HG03442 (cell line): ENCODE data around the gene PRAC2.
"Not testable (repeated sequence)": the region's sequence is repeated elsewhere in the genome, so short reads cannot be mapped to it uniquely, and the experiment has no call there.

Experiments
- ATAC-seq: cut with Tn5 transposase; IDR thresholded peaks from one replicate; pipeline ENCODE4 v1.9.1; 2021; ENCODE audit warnings: mild to moderate bottlenecking, moderate library complexity; ENCODE audit not compliant: unreplicated experiment

The PRAC2 gene

GRCh38 chr17:48722915-48723422 lies at the start of gene PRAC2:
Gene PRAC2, plus strand, starts transcription at chr17:48723185. Its CDS starts 1,226 bp downstream, at chr17:48724411.
- no peak for ATAC-seq

DNA sequence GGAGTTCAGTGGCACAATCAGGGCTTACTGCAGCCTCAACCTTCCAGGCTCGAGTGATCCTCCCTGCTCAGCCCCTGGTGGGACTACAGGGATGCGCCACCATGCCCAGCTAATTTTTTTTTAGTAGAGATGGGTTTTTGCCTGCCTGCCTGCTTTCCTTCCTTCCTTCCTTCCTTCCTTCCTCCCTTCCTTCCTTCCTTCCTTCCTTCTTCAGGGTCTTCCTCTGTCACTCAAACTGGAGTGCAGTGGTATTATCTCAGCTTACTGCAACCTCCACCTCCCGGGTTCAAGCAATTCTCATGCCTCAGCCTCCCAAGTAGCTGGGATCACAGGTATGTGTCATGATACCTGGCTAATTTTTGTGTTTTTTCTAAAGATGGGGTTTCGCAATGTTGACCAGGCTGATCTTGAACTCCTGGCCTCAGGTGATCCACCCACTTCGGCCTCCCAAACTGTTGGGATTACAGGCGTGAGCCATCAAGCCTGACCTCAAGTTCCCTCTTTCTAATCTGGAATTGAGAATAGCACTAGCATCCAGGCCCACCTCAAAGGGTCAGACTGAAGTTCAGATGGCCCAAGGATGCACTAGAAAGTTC lies 45.9 kb upstream of the PRAC2 start:
- no peak for ATAC-seq

DNA sequence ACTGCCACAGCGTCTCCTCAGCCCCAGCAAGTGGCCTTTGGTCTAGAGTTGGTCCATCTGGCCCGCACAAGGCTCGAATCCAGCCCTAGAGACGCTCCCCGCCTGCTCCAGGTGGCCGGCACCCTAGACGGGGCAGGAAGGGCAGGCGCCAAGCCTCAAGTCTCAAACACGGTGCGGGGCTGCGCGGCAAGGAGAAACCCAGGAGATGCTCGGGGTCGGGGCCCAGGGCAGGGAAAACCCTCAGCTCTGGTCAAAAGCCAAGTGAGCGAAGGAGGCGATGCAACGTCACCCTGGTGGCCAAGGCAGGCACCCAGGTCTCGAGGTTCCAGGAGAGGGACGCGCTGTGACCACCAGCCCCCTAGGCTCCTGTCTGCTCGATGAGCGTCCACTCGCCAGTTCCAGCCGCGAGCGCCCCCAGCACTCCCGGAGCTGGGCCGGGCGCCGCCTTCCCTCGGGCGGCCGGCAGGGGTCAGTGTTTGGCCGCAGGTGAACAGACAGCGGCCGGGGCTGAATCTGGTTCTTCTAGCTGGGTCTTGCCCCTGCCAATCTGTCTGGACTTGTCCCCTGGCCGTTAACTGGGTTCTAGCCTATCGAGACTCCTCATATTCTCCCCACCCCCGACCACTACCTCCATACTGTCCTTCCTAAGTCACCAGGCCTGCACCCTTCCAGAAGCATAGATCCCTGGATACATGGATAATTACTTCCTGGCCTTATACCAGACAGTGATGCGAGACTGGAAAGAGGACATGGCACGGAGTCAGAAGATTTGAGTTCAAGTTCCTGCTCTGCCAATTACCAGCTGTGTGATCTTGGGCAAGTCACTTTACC lies 44.6 kb upstream of the PRAC2 start:
- ATAC-seq, result no peak

DNA sequence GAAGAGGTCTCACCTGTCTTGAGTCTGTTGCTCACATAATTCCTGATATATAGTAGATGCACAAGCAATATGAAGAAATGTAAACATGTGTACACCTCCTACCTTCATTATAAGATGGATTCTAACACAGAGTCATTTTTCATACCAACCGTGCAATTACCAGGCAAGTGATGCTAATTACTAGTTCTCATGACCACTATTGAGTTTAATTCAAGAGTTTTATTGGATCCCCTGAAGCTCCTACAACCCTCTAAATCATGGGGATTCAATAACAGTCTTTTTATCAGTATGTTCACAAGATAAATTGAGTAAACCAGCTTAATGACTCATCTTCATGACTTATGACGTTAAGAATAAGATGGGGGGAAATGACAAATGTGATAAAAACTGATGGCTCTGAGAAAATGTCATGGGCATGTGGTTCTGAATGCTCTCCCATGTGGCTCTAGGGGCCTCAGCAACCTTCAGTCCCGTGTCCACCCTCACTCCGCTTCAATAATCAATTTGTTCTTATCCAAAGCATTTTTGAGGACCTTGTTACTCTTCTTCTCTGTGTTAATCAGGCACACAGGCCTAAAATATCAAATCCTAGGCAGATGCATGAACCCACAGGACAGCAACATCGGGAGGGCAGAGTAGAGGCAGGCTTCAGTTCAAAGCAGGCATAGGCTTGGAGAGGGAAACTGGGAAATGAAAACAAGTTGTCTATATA lies 43.4 kb upstream of the PRAC2 start:
- no peak for ATAC-seq

DNA sequence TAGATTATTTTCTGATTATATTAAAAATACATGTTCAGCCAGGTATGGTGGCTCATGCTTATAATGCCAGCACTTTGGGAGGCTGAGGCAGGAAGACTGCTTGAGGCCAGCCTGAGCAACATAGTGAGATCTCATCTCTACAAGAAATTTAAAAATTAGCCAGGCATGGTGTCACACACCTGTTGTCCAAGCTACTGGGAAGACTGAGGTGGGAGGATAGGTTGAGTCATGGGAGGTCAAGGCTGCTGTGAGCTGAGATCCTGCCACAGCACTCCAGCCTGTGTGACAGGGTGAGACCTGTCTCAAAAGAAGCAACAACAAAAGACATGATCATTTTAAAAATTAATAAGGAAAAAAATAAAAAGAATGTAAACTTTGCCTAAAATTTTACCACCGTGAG lies 41.4 kb upstream of the PRAC2 start:
- no peak for ATAC-seq

DNA sequence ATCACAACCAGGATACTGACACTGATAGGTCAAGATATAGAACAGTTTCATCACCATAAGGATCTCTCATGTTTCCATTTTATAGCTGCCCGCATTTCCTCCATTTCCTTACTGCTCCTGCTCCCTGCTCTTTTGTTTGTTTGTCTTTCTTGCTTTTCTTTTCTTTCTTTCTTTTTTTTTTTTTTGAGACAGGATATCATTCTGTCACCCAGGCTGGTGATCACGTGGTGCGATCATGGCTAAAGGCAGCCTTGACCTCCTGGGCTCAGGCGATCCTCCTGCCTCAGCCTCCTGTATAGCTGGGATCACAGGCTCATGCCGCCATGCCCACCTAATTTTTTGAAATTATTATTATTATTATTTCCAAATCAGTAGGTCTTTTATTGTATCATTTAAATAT lies 32.3 kb upstream of the PRAC2 start:
- no peak for ATAC-seq

- no peak for ATAC-seq
Measured at GRCh38 chr17:48692049-48692448, 30.9 kb upstream of the PRAC2 start.

- ATAC-seq, result no peak
Measured at GRCh38 chr17:48693178-48693577, 29.8 kb upstream of the PRAC2 start.

- ATAC-seq, result no peak
Measured at GRCh38 chr17:48701864-48702532, 21.0 kb upstream of the PRAC2 start.

DNA sequence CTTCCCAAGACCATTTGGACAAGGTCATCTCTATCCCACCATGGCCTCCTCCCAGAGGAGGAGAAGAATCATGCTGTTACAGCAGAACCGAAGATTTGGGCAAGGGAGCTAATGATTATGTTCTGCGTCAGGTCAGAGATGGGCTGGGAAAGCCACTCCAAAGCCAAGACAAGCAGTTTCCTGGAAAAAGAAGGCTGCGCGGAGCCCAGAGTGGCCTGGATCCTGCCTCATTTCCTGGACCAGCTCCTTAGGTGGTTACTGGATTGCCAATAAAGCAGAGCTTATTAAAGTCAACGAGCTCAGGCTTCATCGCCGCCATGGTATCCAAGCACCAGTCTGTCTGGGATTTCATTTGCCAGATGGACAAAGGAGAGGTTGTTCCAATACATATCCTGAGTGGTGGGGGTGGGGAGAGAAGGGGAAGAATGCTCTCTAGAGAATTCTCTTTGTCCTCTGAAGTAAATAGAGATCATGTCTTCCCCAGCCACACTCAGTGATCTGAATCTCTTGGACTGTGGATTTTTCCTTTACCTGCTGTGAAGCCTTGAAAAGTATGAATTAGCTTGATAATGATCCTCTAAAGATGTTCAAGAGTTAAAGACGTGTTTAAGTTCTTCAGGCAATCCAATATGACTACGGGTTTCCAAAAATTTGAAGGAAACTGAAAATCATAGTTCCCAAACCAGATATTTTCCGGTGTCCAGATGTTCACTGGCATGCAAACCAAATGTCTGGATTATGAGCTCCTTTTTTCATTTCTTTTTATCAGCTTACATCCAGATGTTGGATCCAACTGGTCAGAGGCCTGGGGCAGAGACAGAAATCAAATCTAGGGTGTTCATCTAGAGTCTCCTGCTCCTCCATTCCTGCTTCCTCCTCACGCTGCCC lies 18.4 kb upstream of the PRAC2 start:
- no peak for ATAC-seq

- no peak for ATAC-seq
Measured at GRCh38 chr17:48711128-48711527, 11.9 kb upstream of the PRAC2 start.

DNA sequence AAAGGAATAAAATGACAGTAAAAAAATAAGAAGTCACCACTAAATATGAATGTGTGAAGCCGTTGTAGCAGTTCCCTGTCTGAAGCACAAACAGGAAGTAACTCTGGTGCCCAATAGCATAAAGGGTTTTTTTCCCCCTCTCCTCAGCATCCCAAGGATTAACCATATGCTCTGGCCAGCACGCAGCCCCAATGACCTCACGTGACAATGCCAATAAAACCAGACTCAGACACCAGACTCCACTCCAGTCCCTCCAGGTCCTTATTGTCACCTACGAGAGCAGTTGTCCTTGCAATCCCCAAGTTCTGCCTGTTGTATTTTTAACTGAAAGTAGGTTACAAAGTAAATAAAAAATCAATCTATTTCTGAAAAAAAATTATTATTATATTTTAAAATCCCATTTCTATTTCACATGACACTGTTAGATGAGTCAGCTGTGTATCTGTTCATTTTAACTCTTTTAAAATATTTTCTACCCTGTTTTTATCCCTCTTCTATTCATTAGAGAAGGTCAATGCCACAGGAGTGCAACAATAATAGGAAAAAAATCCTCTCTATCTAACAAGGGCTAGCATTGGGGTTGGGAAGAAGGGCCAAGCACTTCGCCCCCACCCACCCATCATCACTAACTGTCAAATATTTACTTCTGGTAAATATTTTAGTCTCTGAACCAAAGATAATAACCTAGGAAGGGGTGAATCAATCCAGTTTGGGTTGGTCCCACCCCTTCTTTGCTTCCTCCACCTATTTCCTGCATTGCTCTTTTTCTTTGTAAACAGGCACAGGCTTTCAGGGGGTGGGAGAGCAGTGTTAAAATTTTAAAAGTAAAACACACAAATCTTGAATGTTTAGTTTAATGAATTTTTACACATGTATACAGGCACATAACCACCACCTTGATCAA lies 7.2 kb upstream of the PRAC2 start:
- ATAC-seq, result no peak

DNA sequence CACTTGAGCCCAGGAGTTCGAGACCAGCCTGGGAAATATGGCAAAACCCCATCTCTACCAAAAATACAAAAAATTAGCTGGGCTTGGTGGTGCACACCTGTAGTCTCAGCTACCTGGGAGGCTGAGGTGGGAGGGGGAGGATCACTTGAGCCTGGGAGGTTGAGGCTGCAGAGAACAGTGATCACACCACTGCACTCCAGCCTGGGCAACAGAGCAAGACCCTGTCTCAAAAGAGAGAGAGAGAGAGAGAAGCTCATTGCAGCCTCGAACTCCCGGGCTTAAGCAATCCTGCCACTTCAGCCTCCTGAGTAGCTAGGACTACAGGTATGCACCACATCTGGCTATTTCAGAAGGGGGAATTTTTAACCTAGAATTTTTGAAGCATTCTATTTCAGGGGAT lies 6.4 kb upstream of the PRAC2 start:
- not testable (repeated sequence) for ATAC-seq

DNA sequence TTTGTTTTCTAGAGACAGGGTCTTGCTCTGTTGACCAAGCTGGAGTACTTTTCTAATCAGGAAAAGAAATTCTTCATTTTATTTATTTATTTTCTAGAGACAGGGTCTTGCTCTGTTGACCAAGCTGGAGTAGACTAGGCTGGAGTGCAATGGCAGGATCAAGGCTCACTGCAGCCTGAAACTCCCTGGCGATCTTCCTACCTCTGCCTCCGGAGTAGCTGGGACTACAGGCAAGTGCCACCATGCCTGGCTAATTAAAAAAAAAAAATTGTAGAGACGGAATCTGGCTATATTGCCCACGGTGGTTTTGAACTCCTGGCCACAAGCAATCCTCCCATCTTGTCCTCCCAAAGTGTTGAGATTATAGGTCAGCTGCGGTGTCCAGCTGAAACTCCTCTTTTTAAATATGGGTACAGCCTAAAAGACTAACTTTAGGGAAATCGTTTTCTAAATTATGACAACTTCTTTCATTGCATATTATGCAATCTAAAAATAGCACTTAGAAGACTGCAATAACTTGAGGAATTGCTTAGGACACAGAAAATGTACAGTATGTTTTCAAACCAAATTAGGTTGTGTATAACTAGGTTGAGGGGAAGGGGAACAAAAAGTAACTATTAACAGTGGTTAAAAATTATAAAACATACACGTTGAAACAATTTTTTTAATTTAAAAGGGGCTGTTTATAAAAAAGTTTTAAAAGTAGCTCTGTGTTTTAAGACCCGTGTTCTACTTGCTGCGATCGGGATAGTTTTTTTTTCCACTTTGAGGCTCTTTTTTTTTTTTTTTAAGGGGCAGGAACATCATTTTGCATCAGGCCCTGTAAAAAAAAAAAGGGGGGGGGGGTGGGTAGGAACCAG lies 5.4 kb upstream of the PRAC2 start:
- ATAC-seq, result no peak

- ATAC-seq, result no peak
Measured at GRCh38 chr17:48718227-48718760, 4.7 kb upstream of the PRAC2 start.

GRCh38 chr17:48718761-48719641 lies 4.0 kb upstream of the PRAC2 start:
- no peak for ATAC-seq
